ENCODE measurements around the gene CLTA.

CLTA gene

GRCh38 chr9:36190388-36191289 lies at the start of gene CLTA:
CLTA (plus strand) TSS chr9:36190921; CDS start chr9:36191057, 136 bp downstream.
- peak; percentile 99 for DNase-seq (ENCODE audit: low read depth)
- peak; percentile 65 for TF ChIP-seq CTCF (conservative IDR thresholded peaks at IDR 0.05; ENCODE audit: control insufficient read depth, insufficient read depth, low read depth, low read length)
- H3K4me3 ChIP-seq (ENCODE audit: control insufficient read depth, low read depth, low read length) = peak within 1 kb of the TSS; percentile 81

- no peak overlapping the region for H3K4me3 ChIP-seq (ENCODE audit: control insufficient read depth, low read depth, low read length)
- peak; percentile 45 for DNase-seq (ENCODE audit: low read depth)
- TF ChIP-seq CTCF (conservative IDR thresholded peaks at IDR 0.05; ENCODE audit: control insufficient read depth, insufficient read depth, low read depth, low read length) = peak; percentile 39
These were observed 49.4 kb upstream of the CLTA start for GRCh38 chr9:36141288-36141687.

GRCh38 chr9:36141761-36142160 lies 49.0 kb upstream of the CLTA start:
- no peak for DNase-seq (ENCODE audit: low read depth)
- no peak for TF ChIP-seq CTCF (conservative IDR thresholded peaks at IDR 0.05; ENCODE audit: control insufficient read depth, insufficient read depth, low read depth, low read length)
- no peak overlapping the region for H3K4me3 ChIP-seq (ENCODE audit: control insufficient read depth, low read depth, low read length)

- DNase-seq (ENCODE audit: low read depth) = no peak
- no peak overlapping the region for H3K4me3 ChIP-seq (ENCODE audit: control insufficient read depth, low read depth, low read length)
- no peak for TF ChIP-seq CTCF (conservative IDR thresholded peaks at IDR 0.05; ENCODE audit: control insufficient read depth, insufficient read depth, low read depth, low read length)
These were observed 48.0 kb upstream of the CLTA start for GRCh38 chr9:36142510-36143244.

- no peak for DNase-seq (ENCODE audit: low read depth)
- no peak overlapping the region for H3K4me3 ChIP-seq (ENCODE audit: control insufficient read depth, low read depth, low read length)
- no peak for TF ChIP-seq CTCF (conservative IDR thresholded peaks at IDR 0.05; ENCODE audit: control insufficient read depth, insufficient read depth, low read depth, low read length)
These were observed 47.5 kb upstream of the CLTA start for GRCh38 chr9:36143245-36143641.

- no peak overlapping the region for H3K4me3 ChIP-seq (ENCODE audit: control insufficient read depth, low read depth, low read length)
- DNase-seq (ENCODE audit: low read depth) = no peak
- TF ChIP-seq CTCF (conservative IDR thresholded peaks at IDR 0.05; ENCODE audit: control insufficient read depth, insufficient read depth, low read depth, low read length) = no peak
These were observed 46.1 kb upstream of the CLTA start for GRCh38 chr9:36144309-36145232.

All from fibroblast of mammary gland (primary cell).